ENCODE measurements around the gene RBM22. TPM values are rescaled to one million over a fixed set of nuclear protein-coding genes. Genes with fewer than 3 reads are reported as not detected.

The RBM22 gene
- total RNA-seq, 1 experiment from 2014 or later, result 20.9 TPM

DNA sequence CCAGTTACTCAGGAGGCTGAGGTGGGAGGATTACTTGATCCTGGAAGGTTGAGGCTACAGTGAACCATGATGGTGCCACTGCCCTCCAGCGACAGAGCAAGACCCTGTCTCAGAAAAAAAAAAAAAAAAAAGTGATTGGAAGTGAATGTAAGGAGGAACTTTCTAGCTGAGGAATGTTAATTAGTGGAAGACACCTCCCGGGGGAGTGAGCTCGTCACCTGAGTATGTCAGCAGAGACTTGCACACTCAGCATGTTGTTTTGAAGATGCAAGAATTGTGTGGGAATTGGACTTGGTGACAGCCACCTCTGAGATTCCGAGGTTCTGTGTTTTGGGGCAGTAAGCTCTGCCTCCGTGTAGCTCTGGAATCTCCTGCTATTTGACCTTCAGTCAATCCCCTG is 56.8 kb downstream of the RBM22 start:
- in situ Hi-C loops (cut with HindIII; ENCODE audit: low pct_unique_long_range_greater_than_20kb, low sequenced_read_pairs), result no loop called here
- DNase-seq (ENCODE audit: low read depth, low spot score), result no peak

DNA sequence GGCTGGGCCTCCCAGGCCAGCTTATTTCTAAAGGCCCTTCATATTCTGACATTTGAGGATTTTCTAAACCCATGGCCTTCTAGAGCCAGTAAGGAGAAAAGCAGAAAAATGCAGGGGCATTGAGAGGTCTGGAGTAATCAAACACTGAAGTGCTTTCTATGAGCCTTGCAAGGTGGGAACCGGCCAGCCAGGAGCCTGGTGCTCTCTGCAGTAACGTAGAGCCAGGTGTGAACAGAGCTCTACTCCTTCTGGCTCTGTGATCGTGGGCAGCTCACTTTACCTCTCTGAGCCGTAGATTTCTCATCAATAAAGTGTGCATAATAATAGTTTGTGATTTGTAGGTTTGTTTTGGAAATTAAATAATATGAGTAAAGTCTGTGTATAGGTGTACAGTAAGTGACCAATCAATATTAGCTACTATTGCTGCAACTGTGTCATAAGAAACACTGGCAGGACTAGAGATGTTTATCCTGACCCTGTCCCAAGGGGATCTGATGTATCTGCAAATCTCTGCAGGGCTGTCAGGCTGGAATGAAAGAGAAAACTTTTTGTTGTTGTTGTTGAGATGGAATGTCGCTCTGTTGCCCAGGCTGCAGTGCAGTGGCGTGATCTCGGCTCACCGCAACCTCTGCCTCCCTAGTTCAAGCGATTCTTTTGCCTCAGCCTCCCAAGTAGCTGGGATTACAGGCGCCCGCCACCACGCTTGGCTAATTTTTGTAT is 57.7 kb downstream of the RBM22 start:
- DNase-seq (ENCODE audit: low read depth, low spot score), result no peak
- in situ Hi-C loops (cut with HindIII; ENCODE audit: low pct_unique_long_range_greater_than_20kb, low sequenced_read_pairs), result no loop called here

DNA sequence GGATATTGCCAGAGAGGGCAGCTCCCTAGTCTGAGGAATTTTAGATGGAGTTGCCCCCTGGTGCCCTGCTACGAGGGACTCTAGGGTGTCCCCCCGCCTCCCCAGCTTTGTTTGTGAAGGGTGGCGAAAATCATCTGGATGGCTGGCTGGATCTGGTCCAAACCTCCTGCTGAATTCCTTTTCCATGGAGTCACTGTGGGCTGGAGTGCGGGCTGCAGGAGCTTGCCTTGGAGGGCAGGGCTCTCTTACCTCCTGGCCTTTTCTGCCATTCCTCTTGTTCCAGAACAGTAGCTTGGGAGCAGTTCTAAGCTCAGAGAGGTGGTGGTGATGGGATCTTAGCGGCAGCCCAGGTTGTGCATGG is 58.3 kb downstream of the RBM22 start:
- in situ Hi-C loops (cut with HindIII; ENCODE audit: low pct_unique_long_range_greater_than_20kb, low sequenced_read_pairs), result no loop called here
- no peak for DNase-seq (ENCODE audit: low read depth, low spot score)

DNA sequence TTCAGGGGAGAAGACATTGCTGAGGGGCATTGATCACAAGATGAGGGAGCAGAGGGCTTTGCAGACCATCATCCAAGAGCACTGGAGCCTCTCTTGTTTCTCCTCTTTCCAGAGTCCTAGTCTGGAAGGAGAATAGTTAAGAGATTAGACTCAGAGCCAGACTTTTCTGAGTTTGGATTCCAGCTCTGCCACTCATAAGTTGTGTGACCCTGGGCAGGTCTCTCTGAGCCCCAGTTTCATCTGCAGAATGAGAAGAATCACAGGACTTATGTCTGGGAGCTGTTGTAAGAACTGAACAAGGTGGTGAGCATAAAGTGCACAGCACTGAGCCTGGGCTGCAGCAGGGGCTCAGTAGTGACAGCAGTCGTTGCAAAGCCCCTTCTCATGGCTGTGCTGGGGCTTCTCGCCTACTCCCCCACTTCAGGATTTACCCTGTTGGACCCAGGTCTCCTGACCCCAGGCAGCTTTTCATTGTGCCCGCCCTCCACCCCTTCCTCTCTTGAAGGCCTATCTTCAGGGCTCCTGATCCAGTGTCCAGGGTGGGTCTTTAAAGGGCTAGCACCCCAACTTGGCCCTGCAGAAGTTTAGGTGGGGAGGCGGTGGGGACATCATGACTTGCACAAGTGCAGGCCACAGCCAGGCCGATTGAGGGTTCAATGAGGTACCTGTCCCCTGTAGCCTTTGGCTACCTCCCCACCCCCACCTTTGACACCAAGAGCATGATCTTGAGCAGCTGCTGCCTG is 58.9 kb downstream of the RBM22 start:
- in situ Hi-C loops (cut with HindIII; ENCODE audit: low pct_unique_long_range_greater_than_20kb, low sequenced_read_pairs), result no loop called here
- DNase-seq (ENCODE audit: low read depth, low spot score), result no peak

DNA sequence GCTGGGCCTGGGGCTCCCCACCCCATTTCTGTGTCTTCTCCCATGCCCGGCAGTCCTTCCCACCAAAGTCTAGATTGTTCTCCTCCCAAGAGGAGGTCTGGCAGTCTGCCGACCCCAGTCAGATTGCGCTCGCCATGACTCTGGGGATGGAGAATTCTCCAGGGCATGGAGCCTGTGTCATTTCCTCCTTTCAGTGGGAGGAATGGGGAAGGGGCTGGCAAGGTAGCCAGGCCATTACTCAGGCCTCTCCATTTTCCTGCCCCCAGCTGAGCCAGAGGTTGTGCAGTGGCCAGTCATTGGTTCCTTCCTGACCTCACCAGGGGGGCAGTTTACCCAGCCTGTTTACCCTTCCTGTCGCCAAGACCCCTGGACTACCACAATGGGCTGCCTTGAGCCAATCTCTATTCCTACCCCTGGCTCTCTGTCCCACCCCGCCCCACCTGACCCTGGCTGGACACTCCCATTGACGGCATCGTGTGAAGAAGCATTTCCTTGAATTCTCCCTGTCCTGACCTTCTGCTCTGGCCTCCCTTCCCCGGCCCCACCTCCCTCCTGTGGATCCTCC is 59.8 kb downstream of the RBM22 start:
- in situ Hi-C loops (cut with HindIII; ENCODE audit: low pct_unique_long_range_greater_than_20kb, low sequenced_read_pairs), result no loop called here
- DNase-seq (ENCODE audit: low read depth, low spot score), result no peak

Other genes with a start within 250 kb of the RBM22 start
- 9.6 and 10.9 TPM in 2 replicates for gene NDST1, start 192.9 kb downstream of the RBM22 start, total RNA-seq (2014; rRNA removed; shearing (Covaris generic))
- not detected in 2 replicates for gene SYNPO, start 60.4 kb downstream of the RBM22 start, total RNA-seq (2014; rRNA removed; shearing (Covaris generic))
- not detected in 2 replicates for gene MYOZ3, start 39.8 kb downstream of the RBM22 start, total RNA-seq (2014; rRNA removed; shearing (Covaris generic))
- 43.1 and 45.0 TPM in 2 replicates for gene DCTN4, start 58.0 kb upstream of the RBM22 start, total RNA-seq (2014; rRNA removed; shearing (Covaris generic))
- 6.9 and 9.5 TPM in 2 replicates for gene SMIM3, start 77.7 kb upstream of the RBM22 start, total RNA-seq (2014; rRNA removed; shearing (Covaris generic))
- not detected in 2 replicates for gene IRGM, start 145.5 kb upstream of the RBM22 start, total RNA-seq (2014; rRNA removed; shearing (Covaris generic))
- gene ZNF300, start 203.9 kb upstream of the RBM22 start, total RNA-seq (2014; rRNA removed; shearing (Covaris generic)), result 4.4 and 5.1 TPM in 2 replicates

Data from SK-MEL-5 (cell line).